SIG-M5 (cell line): Measurements from ENCODE around the gene ZDHHC23.

Experiments used
- DNase-seq: peaks from one replicate; lab custom pipeline; 2025; lab: John Stamatoyannopoulos, UW

The ZDHHC23 gene

GRCh38 chr3:113947372-113948014 lies at the start of gene ZDHHC23:
TSS of gene ZDHHC23 (plus strand) at chr3:113948013. CDS start at chr3:113948803, 790 bp downstream.
- no peak for DNase-seq

GRCh38 chr3:113898892-113899291 lies 48.9 kb upstream of the ZDHHC23 start:
- DNase-seq = peak; percentile 65

- DNase-seq = no peak
These were observed 41.2 kb upstream of the ZDHHC23 start for GRCh38 chr3:113906568-113907140.

GRCh38 chr3:113908133-113908532 lies 39.7 kb upstream of the ZDHHC23 start:
- no peak for DNase-seq

GRCh38 chr3:113910966-113911365 lies 36.8 kb upstream of the ZDHHC23 start:
- DNase-seq = no peak

GRCh38 chr3:113912552-113913236 lies 35.1 kb upstream of the ZDHHC23 start:
- no peak for DNase-seq

- no peak for DNase-seq
These were observed 33.2 kb upstream of the ZDHHC23 start for GRCh38 chr3:113914646-113915045.

- DNase-seq = no peak
These were observed 20.3 kb upstream of the ZDHHC23 start for GRCh38 chr3:113927556-113927955.

GRCh38 chr3:113946831-113947230 lies 982 bp upstream of the ZDHHC23 start:
- no peak for DNase-seq

GRCh38 chr3:113948015-113948917 lies 453 bp downstream of the ZDHHC23 start:
- DNase-seq = no peak

- no peak for DNase-seq
These were observed 5.1 kb downstream of the ZDHHC23 start for GRCh38 chr3:113952921-113953320.

GRCh38 chr3:113953677-113954076 lies 5.9 kb downstream of the ZDHHC23 start:
- DNase-seq = no peak

GRCh38 chr3:113954091-113954685 lies 6.4 kb downstream of the ZDHHC23 start:
- DNase-seq = no peak

GRCh38 chr3:113963879-113964278 lies 16.1 kb downstream of the ZDHHC23 start:
- no peak for DNase-seq

- DNase-seq = no peak
These were observed 18.4 kb downstream of the ZDHHC23 start for GRCh38 chr3:113966172-113966571.

- no peak for DNase-seq
These were observed 21.2 kb downstream of the ZDHHC23 start for GRCh38 chr3:113968986-113969385.

- DNase-seq = no peak
These were observed 30.0 kb downstream of the ZDHHC23 start for GRCh38 chr3:113977822-113978221.

GRCh38 chr3:113979916-113980315 lies 32.1 kb downstream of the ZDHHC23 start:
- DNase-seq = no peak

- no peak for DNase-seq
These were observed 34.0 kb downstream of the ZDHHC23 start for GRCh38 chr3:113981803-113982202.

- DNase-seq = no peak
These were observed 35.7 kb downstream of the ZDHHC23 start for GRCh38 chr3:113983544-113983943.

- DNase-seq = no peak
These were observed 37.7 kb downstream of the ZDHHC23 start for GRCh38 chr3:113985541-113985940.

GRCh38 chr3:114005481-114005880 lies 57.7 kb downstream of the ZDHHC23 start:
- no peak for DNase-seq
